Astrocyte (in vitro differentiated cells and primary cell): ENCODE data around the gene CNN3. TPM values are rescaled to one million over a fixed set of nuclear protein-coding genes. Genes with fewer than 3 reads are reported as not detected.

Experiments
- DNase-seq: peaks from one replicate; pipeline ENCODE4 v3.0.0-alpha.2; 2010; ENCODE audit warnings: low read depth
- FAIRE-seq: peaks from 2 replicates; lab custom pipeline; 2011; peaks lifted over from hg19 to GRCh38; lab: Jason Lieb, UNC
- H2AFZ ChIP-seq: 2 replicates; pipeline ENCODE4 v1.6.0; 2012; ENCODE audit warnings: low read depth, low read length, inconsistent platforms
- H3K27ac ChIP-seq: 2 replicates; pipeline ENCODE4 v1.5.1; 2011; ENCODE audit warnings: low read depth, low read length, inconsistent platforms
- H3K27me3 ChIP-seq: 2 replicates; pipeline ENCODE4 v1.6.0; 2011; ENCODE audit warnings: low read length, inconsistent platforms; ENCODE audit not compliant: insufficient read depth
- H3K36me3 ChIP-seq: 2 replicates; pipeline ENCODE4 v1.5.1; 2011; ENCODE audit warnings: low read length, inconsistent platforms; ENCODE audit not compliant: insufficient read depth
- H3K4me1 ChIP-seq: 2 replicates; pipeline ENCODE4 v1.5.1; 2011; ENCODE audit warnings: low read length, inconsistent platforms; ENCODE audit not compliant: insufficient read depth
- H3K4me2 ChIP-seq: 2 replicates; pipeline ENCODE4 v1.6.0; 2012; ENCODE audit warnings: low read length, inconsistent platforms
- H3K4me3 ChIP-seq: 2 replicates; pipeline ENCODE4 v1.5.1; 2011; ENCODE audit warnings: low read depth, mild to moderate bottlenecking, low read length, inconsistent platforms; ENCODE audit not compliant: insufficient read depth
- H3K79me2 ChIP-seq: 2 replicates; pipeline ENCODE4 v1.6.0; 2012; ENCODE audit warnings: mild to moderate bottlenecking, low read length, inconsistent platforms; ENCODE audit not compliant: insufficient read depth
- H3K9ac ChIP-seq: 2 replicates; pipeline ENCODE4 v1.6.0; 2012; ENCODE audit warnings: mild to moderate bottlenecking, low read length, inconsistent platforms
- H3K9me3 ChIP-seq: 2 replicates; pipeline ENCODE4 v1.5.1; 2012; ENCODE audit warnings: low read depth, mild to moderate bottlenecking, low read length, inconsistent platforms; ENCODE audit not compliant: insufficient read depth
- H4K20me1 ChIP-seq: 2 replicates; pipeline ENCODE4 v1.6.0; 2012; ENCODE audit warnings: low read length, inconsistent platforms; ENCODE audit not compliant: insufficient read depth
- H3K27ac Mint-ChIP-seq: one replicate; pipeline ENCODE4 v1.8.0; 2021; ENCODE audit warnings: mild to moderate bottlenecking, mixed read lengths; ENCODE audit not compliant: unreplicated experiment
- H3K27me3 Mint-ChIP-seq: one replicate; pipeline ENCODE4 v1.8.0; 2021; ENCODE audit warnings: low read depth, mixed read lengths; ENCODE audit not compliant: unreplicated experiment
- H3K36me3 Mint-ChIP-seq: one replicate; pipeline ENCODE4 v1.8.0; 2021; ENCODE audit warnings: low read depth, mixed read lengths; ENCODE audit not compliant: unreplicated experiment
- H3K4me1 Mint-ChIP-seq: one replicate; pipeline ENCODE4 v1.8.0; 2021; ENCODE audit warnings: low read depth, mixed read lengths; ENCODE audit not compliant: unreplicated experiment
- H3K4me3 Mint-ChIP-seq: one replicate; pipeline ENCODE4 v1.8.0; 2021; ENCODE audit warnings: mild to moderate bottlenecking, moderate library complexity, mixed read lengths; ENCODE audit not compliant: unreplicated experiment
- H3K9me3 Mint-ChIP-seq: one replicate; pipeline ENCODE4 v1.8.0; 2021; ENCODE audit warnings: mild to moderate bottlenecking, mixed read lengths; ENCODE audit not compliant: unreplicated experiment
- CTCF ChIP-seq: IDR thresholded peaks from 2 replicates; pipeline ENCODE4 v1.5.1; 2011; ENCODE audit warnings: low read depth, mild to moderate bottlenecking, inconsistent platforms, low read length, moderate library complexity; ENCODE audit not compliant: insufficient read depth
- EZH2 ChIP-seq: IDR thresholded peaks from 2 replicates; pipeline ENCODE4 v1.6.1; 2012; ENCODE audit warnings: mild to moderate bottlenecking, low read length, inconsistent platforms; ENCODE audit not compliant: insufficient read depth
- total RNA-seq: library from RNA; stranded (reverse); gene quantifications from 2 replicates; pipeline ENCODE4 v1.2.1, GENCODE V29; 2021

Gene CNN3
- total RNA-seq, 1 donor from 2014 or later = 515 TPM

- H3K4me1 ChIP-seq = peaks cover 8% of the 10 kb centered on the region
- no peaks in the 10 kb centered on the region for H4K20me1 ChIP-seq
- H3K27ac Mint-ChIP-seq = no peak overlapping the region
- H3K9me3 Mint-ChIP-seq = no peaks in the 10 kb centered on the region
- peaks cover 7% of the 10 kb centered on the region for H3K36me3 Mint-ChIP-seq
- peaks cover 4% of the 10 kb centered on the region for H3K4me1 Mint-ChIP-seq
- no peak for TF ChIP-seq CTCF
- TF ChIP-seq EZH2 = no peak
- H2AFZ ChIP-seq = no peak overlapping the region
- H3K9ac ChIP-seq = no peak overlapping the region
- H3K27ac ChIP-seq = no peak overlapping the region
- H3K79me2 ChIP-seq = no peaks in the 10 kb centered on the region
- no peaks in the 10 kb centered on the region for H3K9me3 ChIP-seq
- H3K4me3 ChIP-seq = no peak overlapping the region
- H3K4me2 ChIP-seq = no peak overlapping the region
- no peaks in the 10 kb centered on the region for H3K36me3 ChIP-seq
- no peak overlapping the region for H3K4me3 Mint-ChIP-seq
- H3K27me3 ChIP-seq = no peaks in the 10 kb centered on the region
- FAIRE-seq (no peak), DNase-seq (no peak)
- H3K27me3 Mint-ChIP-seq = peaks cover 4% of the 10 kb centered on the region
Measured at GRCh38 chr1:94851571-94851970, 75.3 kb downstream of the CNN3 start.

Other genes with a start within 250 kb of the CNN3 start
- 3.7 and 4.7 TPM in 2 replicates for gene SLC44A3, start 106.8 kb downstream of the CNN3 start, total RNA-seq
- 6.9 and 8.1 TPM in 2 replicates for gene ALG14, start 145.8 kb upstream of the CNN3 start, total RNA-seq
- 0.99 and 1.8 TPM in 2 replicates for gene TLCD4, start 190.2 kb upstream of the CNN3 start, total RNA-seq